ENCODE data around the gene KIF7.
A peak's percentile ranks its signal among the peaks of the same experiment; 100 is the strongest.

The KIF7 gene

GRCh38 chr15:89669309-89669865 is 14.1 kb upstream of the KIF7 start:
- DNase-seq (ENCODE audit: low spot score) = no peak

GRCh38 chr15:89668171-89668570 is 12.9 kb upstream of the KIF7 start:
- no peak for DNase-seq (ENCODE audit: low spot score)

GRCh38 chr15:89667706-89667960 is 12.4 kb upstream of the KIF7 start:
- DNase-seq (ENCODE audit: low spot score) = no peak

- DNase-seq (ENCODE audit: low spot score) = no peak
These were observed 11.8 kb upstream of the KIF7 start for GRCh38 chr15:89666858-89667705.

- no peak for DNase-seq (ENCODE audit: low spot score)
These were observed 11.1 kb upstream of the KIF7 start for GRCh38 chr15:89666184-89666857.

- peak; percentile 46 for DNase-seq (ENCODE audit: low spot score)
These were observed 10.3 kb upstream of the KIF7 start for GRCh38 chr15:89665449-89666181.

- no peak for DNase-seq (ENCODE audit: low spot score)
These were observed 9.4 kb upstream of the KIF7 start for GRCh38 chr15:89664441-89665350.

GRCh38 chr15:89662893-89663626 is 7.8 kb upstream of the KIF7 start:
- peak; percentile 64 for DNase-seq (ENCODE audit: low spot score)

GRCh38 chr15:89660556-89660955 is 5.3 kb upstream of the KIF7 start:
- no peak for DNase-seq (ENCODE audit: low spot score)

- DNase-seq (ENCODE audit: low spot score) = no peak
These were observed 4.0 kb upstream of the KIF7 start for GRCh38 chr15:89659295-89659694.

GRCh38 chr15:89657686-89658200 is 2.5 kb upstream of the KIF7 start:
- no peak for DNase-seq (ENCODE audit: low spot score)

GRCh38 chr15:89656116-89656815 is 999 bp upstream of the KIF7 start:
- DNase-seq (ENCODE audit: low spot score) = peak; percentile 66

- no peak for DNase-seq (ENCODE audit: low spot score)
These were observed 936 bp downstream of the KIF7 start for GRCh38 chr15:89654301-89654761.

- DNase-seq (ENCODE audit: low spot score) = no peak
These were observed 1.7 kb downstream of the KIF7 start for GRCh38 chr15:89653578-89653977.

- no peak for DNase-seq (ENCODE audit: low spot score)
These were observed 2.6 kb downstream of the KIF7 start for GRCh38 chr15:89652666-89653065.

- DNase-seq (ENCODE audit: low spot score) = no peak
These were observed 3.1 kb downstream of the KIF7 start for GRCh38 chr15:89652131-89652530.

GRCh38 chr15:89649716-89650115 is 5.6 kb downstream of the KIF7 start:
- no peak for DNase-seq (ENCODE audit: low spot score)

- DNase-seq (ENCODE audit: low spot score) = no peak
These were observed 6.1 kb downstream of the KIF7 start for GRCh38 chr15:89649013-89649625.

Measured in kidney tubule cell (primary cell).